HG03066 (cell line): Measurements from ENCODE around the gene CFAP65.

Experiments
- ATAC-seq: cut with Tn5 transposase; IDR thresholded peaks from one replicate; pipeline ENCODE4 v1.9.1; 2021; ENCODE audit warnings: low read depth; ENCODE audit not compliant: unreplicated experiment

CFAP65 gene

GRCh38 chr2:218980735-218981389, 60.5 kb downstream of the CFAP65 start:
- ATAC-seq = no peak

- peak; percentile 93 for ATAC-seq
These were observed 61.2 kb downstream of the CFAP65 start for GRCh38 chr2:218979846-218980734.

GRCh38 chr2:218975060-218975777, 66.1 kb downstream of the CFAP65 start:
- ATAC-seq = no peak

- ATAC-seq = no peak
These were observed 70.4 kb downstream of the CFAP65 start for GRCh38 chr2:218970894-218971293.

- ATAC-seq = no peak
These were observed 77.1 kb downstream of the CFAP65 start for GRCh38 chr2:218964041-218964771.

GRCh38 chr2:218963601-218964000, 77.7 kb downstream of the CFAP65 start:
- ATAC-seq = no peak

- no peak for ATAC-seq
These were observed 78.3 kb downstream of the CFAP65 start for GRCh38 chr2:218962859-218963492.

GRCh38 chr2:218961651-218962570, 79.4 kb downstream of the CFAP65 start:
- no peak for ATAC-seq

GRCh38 chr2:218961229-218961628, 80.1 kb downstream of the CFAP65 start:
- ATAC-seq = no peak

GRCh38 chr2:218960309-218961165, 80.8 kb downstream of the CFAP65 start:
- ATAC-seq = no peak

GRCh38 chr2:218959761-218960308, 81.5 kb downstream of the CFAP65 start:
- ATAC-seq = no peak

GRCh38 chr2:218959141-218959731, 82.1 kb downstream of the CFAP65 start, which contains the start of gene CDK5R2:
Gene CDK5R2, plus strand, starts transcription at chr2:218959666. Its CDS starts 155 bp downstream, at chr2:218959821.
- ATAC-seq = peak; percentile 95

- no peak for ATAC-seq
These were observed 83.0 kb downstream of the CFAP65 start for GRCh38 chr2:218958276-218958675.

GRCh38 chr2:218957671-218958070, 83.6 kb downstream of the CFAP65 start:
- no peak for ATAC-seq

GRCh38 chr2:218956039-218956438, 85.3 kb downstream of the CFAP65 start:
- ATAC-seq = no peak

- no peak for ATAC-seq
These were observed 86.6 kb downstream of the CFAP65 start for GRCh38 chr2:218954541-218955300.
